ENCODE data around the gene HOXB6. TPM values are rescaled to one million over a fixed set of nuclear protein-coding genes. Genes with fewer than 3 reads are reported as not detected.

Gene HOXB6
- total RNA-seq, 2 experiments from 2014 or later = 0.58 to 1.1 TPM

- DNase-seq = no peak
- Mint-ChIP-seq H3K9me3 (ENCODE audit: low read depth) (no peaks in the 10 kb centered on the region), H3K27me3 (peaks cover 84% of the 10 kb centered on the region), H3K36me3 (peaks cover 2% of the 10 kb centered on the region), H3K27ac (no peak overlapping the region), H3K4me3 (peak overlapping the region; percentile 75), H3K4me1 (peaks cover 22% of the 10 kb centered on the region)
- ATAC-seq = no peak
- CTCF ChIA-PET = interaction anchor here (0.9 to 11.2 kb wide), 8 partner anchors 8 to 597 kb away, joined by 3 to 190 read pairs (median 4); partner anchors contain the start of gene HOXB5
Measured at GRCh38 chr17:48624118-48624517, 19.3 kb upstream of the HOXB6 start.

DNA sequence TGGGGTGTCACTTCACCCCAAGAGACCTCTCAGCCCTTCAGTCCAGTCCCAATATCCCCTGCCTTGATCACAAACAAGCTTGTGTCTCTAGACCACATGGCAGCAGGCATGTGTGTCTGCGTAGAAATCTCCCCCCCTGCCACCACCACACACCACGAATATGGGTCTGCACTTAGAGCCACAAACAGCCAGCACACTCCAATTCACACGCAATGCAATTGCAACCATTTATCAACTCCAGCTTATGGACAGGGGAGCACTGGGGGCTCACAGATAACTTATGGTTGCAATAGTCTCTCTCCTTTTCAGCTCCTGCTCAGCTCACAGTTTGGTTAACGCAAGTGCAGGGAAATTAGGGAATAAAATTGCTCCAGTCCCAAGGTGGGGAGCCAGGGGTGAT is 18.8 kb upstream of the HOXB6 start:
- Mint-ChIP-seq H3K36me3 (peaks cover 2% of the 10 kb centered on the region), H3K27me3 (peaks cover 84% of the 10 kb centered on the region), H3K27ac (no peak overlapping the region), H3K4me3 (no peak overlapping the region), H3K9me3 (ENCODE audit: low read depth) (no peaks in the 10 kb centered on the region), H3K4me1 (peaks cover 27% of the 10 kb centered on the region)
- CTCF ChIA-PET = interaction anchor here (0.9 to 11.2 kb wide), 8 partner anchors 8 to 597 kb away, joined by 3 to 190 read pairs (median 4); partner anchors contain the start of gene HOXB5
- DNase-seq (no peak), ATAC-seq (no peak)

GRCh38 chr17:48622857-48623256 is 18.1 kb upstream of the HOXB6 start:
- no peak overlapping the region for H3K4me3 Mint-ChIP-seq
- peaks cover 2% of the 10 kb centered on the region for H3K36me3 Mint-ChIP-seq

GRCh38 chr17:48621410-48622392 is 16.9 kb upstream of the HOXB6 start:
- ATAC-seq (no peak), DNase-seq (no peak)
- Mint-ChIP-seq H3K36me3 (peaks cover 2% of the 10 kb centered on the region), H3K9me3 (ENCODE audit: low read depth) (no peaks in the 10 kb centered on the region), H3K4me3 (no peak overlapping the region), H3K27me3 (peaks cover 84% of the 10 kb centered on the region), H3K4me1 (peaks cover 36% of the 10 kb centered on the region), H3K27ac (no peak overlapping the region)
- CTCF ChIA-PET = interaction anchor here (0.8 to 11.2 kb wide), 6 partner anchors 8 to 286 kb away, joined by 3 to 190 read pairs (median 4); partner anchors contain the start of genes ATP5MC1 and HOXB5

More at GRCh38 chr17:48622857-48623256, 18.1 kb upstream of the HOXB6 start:
- H3K4me1 Mint-ChIP-seq = peaks cover 33% of the 10 kb centered on the region
- no peak for ATAC-seq
- H3K27me3 Mint-ChIP-seq = peaks cover 84% of the 10 kb centered on the region
- no peak overlapping the region for H3K27ac Mint-ChIP-seq
- H3K9me3 Mint-ChIP-seq (ENCODE audit: low read depth) = no peaks in the 10 kb centered on the region
- CTCF ChIA-PET = interaction anchor here (0.7 to 11.2 kb wide), 6 partner anchors 15 to 596 kb away, joined by 3 to 190 read pairs (median 4); partner anchors contain the start of gene HOXB5
- DNase-seq = no peak

DNA sequence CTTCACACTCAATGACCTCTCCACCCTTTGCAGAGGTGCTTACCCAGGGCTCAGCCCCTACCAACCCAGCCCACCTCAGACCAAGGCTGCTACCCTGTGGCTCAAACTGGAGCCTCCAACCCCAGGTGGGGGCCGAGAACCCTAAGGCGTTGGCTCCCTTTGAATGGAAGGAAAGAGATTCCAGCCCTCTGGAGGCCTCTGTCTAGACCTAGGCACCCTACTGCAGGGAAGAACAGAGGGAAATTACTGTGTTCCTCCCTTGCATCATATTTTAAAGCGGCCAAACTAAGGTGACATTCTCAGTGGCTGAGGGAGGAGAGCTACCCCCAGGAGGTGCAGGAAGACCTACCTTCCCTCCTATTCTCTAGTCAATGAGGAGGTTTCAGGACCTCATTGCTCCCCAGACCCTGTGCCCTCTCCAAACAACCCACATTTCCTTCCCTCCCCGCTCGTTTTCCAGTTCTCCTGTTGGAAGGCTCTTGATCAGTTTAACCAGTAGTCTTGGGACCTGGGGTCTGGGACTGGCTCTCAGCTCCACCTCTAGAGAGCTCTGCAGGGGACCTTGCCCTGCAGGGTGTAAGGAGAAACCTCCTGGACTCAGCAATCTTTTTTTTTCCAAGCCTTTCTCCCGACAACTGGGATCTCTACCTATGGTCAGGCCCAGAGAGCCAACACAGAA is 15.8 kb upstream of the HOXB6 start:
- no peak for DNase-seq

DNA sequence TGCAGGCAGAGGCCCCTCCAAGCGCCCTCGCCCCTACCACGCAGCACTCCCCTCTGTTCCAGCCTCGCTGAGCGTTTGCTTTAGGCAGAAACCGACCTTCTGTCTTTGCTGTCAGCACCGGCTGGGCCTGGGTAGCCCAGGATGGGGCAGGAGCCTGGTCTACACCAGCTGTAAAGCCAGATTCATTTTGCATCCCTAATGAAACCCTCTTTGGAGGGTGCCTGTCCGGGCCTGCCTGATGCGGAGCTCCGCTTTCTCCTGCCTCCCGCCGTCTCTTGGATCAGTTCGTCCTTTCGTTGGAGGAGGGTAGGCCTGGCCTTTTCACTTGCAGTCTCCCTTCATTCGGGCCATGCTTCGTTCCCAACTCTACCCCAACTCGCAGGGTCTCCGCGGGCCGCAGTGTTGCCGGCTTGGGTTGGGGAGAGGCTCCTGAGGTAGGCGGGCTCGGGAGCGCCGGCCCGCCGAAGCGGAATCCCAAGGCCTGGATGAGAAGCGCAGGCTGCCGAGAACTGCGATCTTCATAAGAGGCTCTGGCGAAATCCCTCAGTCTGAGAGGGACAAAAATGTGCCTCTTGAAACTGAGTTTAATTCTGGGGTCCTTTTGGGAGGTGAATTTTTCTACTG is 15.2 kb upstream of the HOXB6 start:
- Mint-ChIP-seq H3K36me3 (peaks cover 2% of the 10 kb centered on the region), H3K4me3 (no peak overlapping the region)

More for the DNA sequence above, 15.8 kb upstream of the HOXB6 start:
- no peak for ATAC-seq
- CTCF ChIA-PET = interaction anchor here (0.8 to 11.2 kb wide), 6 partner anchors 17 to 290 kb away, joined by 3 to 190 read pairs (median 3); partner anchors contain the start of gene ATP5MC1
- Mint-ChIP-seq H3K27me3 (peaks cover 91% of the 10 kb centered on the region), H3K4me1 (peaks cover 32% of the 10 kb centered on the region), H3K36me3 (peaks cover 2% of the 10 kb centered on the region), H3K27ac (no peak overlapping the region), H3K9me3 (ENCODE audit: low read depth) (no peaks in the 10 kb centered on the region), H3K4me3 (no peak overlapping the region)

DNA sequence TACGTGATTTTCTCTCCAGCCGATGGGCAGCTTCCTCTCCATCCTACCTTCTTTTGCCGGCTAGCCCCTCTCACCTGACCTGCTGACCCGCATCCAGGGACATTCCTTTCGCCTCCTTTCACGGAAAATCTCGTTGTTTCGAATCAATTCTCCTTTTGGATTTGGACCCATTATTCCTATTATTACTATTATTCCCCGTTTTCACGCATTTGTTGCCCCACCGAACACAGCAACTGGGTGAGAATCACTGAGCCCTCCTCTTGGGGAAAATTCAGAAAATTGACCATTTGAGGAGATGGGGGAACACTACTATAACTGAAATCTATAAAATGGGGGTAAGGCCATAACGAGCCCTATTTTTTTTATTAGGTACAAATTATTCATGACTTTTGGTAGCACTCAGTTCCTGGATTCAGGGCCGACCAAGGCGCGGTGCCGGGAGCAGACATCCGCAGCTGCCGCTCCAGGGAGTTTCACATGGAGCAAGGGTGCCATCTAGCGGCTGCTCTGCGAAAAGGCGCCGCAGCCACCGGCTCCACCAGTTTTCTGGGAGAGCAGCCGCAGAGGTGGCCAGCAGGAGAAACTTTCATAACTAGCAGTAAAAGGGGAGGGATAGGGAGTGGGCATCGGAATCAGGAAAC is 13.6 kb upstream of the HOXB6 start:
- Mint-ChIP-seq H3K9me3 (ENCODE audit: low read depth) (no peaks in the 10 kb centered on the region), H3K27ac (peak overlapping the region; percentile 36), H3K36me3 (peaks cover 2% of the 10 kb centered on the region), H3K4me3 (peak overlapping the region; percentile 31), H3K4me1 (peaks cover 34% of the 10 kb centered on the region), H3K27me3 (peaks cover 96% of the 10 kb centered on the region)
- CTCF ChIA-PET = interaction anchor here (0.7 to 11.2 kb wide), 41 partner anchors 8 to 776 kb away, joined by 3 to 190 read pairs (median 4); partner anchors contain the start of genes COPZ2, HOXB13, HOXB9 and PRAC2
- DNase-seq (peak; percentile 86), ATAC-seq (peak; percentile 76)

More for the DNA sequence above, 15.2 kb upstream of the HOXB6 start:
- Mint-ChIP-seq H3K4me1 (peaks cover 32% of the 10 kb centered on the region), H3K27me3 (peaks cover 94% of the 10 kb centered on the region), H3K9me3 (ENCODE audit: low read depth) (no peaks in the 10 kb centered on the region), H3K27ac (no peak overlapping the region)
- ATAC-seq (no peak), DNase-seq (no peak)
- CTCF ChIA-PET = interaction anchor here (1.0 to 11.2 kb wide), 8 partner anchors 9 to 594 kb away, joined by 3 to 190 read pairs (median 11); no protein-coding TSS in a partner anchor

GRCh38 chr17:48617471-48618255 is 12.9 kb upstream of the HOXB6 start:
- no peaks in the 10 kb centered on the region for H3K9me3 Mint-ChIP-seq (ENCODE audit: low read depth)
- peaks cover 2% of the 10 kb centered on the region for H3K36me3 Mint-ChIP-seq
- DNase-seq = no peak
- CTCF ChIA-PET = interaction anchor here (0.7 to 11.2 kb wide), 32 partner anchors 9 to 775 kb away, joined by 3 to 190 read pairs (median 4); partner anchors contain the start of genes COPZ2, HOXB13, HOXB9 and PRAC2
- peaks cover 37% of the 10 kb centered on the region for H3K4me1 Mint-ChIP-seq
- H3K27ac Mint-ChIP-seq = no peak overlapping the region
- H3K4me3 Mint-ChIP-seq = no peak overlapping the region
- no peak for ATAC-seq
- H3K27me3 Mint-ChIP-seq = peaks cover 94% of the 10 kb centered on the region

- peak overlapping the region; percentile 6 for H3K27ac Mint-ChIP-seq
- peaks cover 43% of the 10 kb centered on the region for H3K4me1 Mint-ChIP-seq
- no peak for ATAC-seq
- H3K4me3 Mint-ChIP-seq = no peak overlapping the region
- no peaks in the 10 kb centered on the region for H3K9me3 Mint-ChIP-seq (ENCODE audit: low read depth)
- no peak for DNase-seq
- H3K27me3 Mint-ChIP-seq = peaks cover 91% of the 10 kb centered on the region
- H3K36me3 Mint-ChIP-seq = peaks cover 2% of the 10 kb centered on the region
- CTCF ChIA-PET = interaction anchor here (0.9 to 11.2 kb wide), 14 partner anchors 10 to 774 kb away, joined by 3 to 190 read pairs (median 4); partner anchors contain the start of genes HOXB9 and SNX11
Measured at GRCh38 chr17:48616717-48617470, 12.1 kb upstream of the HOXB6 start.

DNA sequence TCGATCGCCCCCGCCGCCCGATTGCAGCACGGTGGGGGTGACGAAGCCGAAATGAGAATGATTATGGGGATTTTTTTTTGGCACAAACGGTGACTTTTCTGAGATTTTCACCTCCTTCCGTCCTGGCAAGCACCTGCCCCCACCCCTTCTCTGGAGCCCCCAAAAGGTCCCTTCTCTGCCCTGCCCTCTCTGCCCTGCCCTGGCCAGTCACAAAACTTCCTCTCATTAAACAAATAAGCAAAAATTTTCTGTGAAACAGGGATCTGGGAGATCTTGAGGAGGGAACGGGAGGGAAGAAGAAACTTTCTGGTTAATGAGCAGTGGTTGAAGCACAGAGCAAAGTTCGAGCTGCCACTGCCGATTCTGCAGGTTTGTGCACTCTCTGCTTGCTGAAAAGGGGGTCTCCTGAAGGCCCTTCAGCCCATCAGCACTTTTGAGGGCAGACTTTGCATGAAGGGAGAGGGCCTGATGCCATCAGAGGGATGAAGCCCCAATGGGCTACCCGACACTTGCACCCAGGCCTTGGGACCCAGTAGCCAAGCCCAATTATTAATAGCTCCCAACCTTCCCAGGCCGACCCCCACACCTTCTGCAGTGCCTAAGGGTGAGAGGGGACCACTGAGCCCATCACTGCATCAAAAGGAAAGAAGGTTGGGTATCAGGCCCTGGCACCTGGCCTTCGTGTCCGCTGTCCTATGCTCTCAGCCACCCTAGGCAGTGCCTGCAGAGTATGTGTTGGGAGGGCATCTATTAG is 11.4 kb upstream of the HOXB6 start:
- Mint-ChIP-seq H3K4me3 (no peak overlapping the region), H3K27me3 (peaks cover 89% of the 10 kb centered on the region), H3K27ac (no peak overlapping the region), H3K36me3 (peaks cover 2% of the 10 kb centered on the region), H3K4me1 (peaks cover 49% of the 10 kb centered on the region), H3K9me3 (ENCODE audit: low read depth) (no peaks in the 10 kb centered on the region)
- DNase-seq (no peak), ATAC-seq (no peak)
- CTCF ChIA-PET = interaction anchor here (0.8 to 1.6 kb wide), 7 partner anchors 8 to 590 kb away, joined by 3 to 4 read pairs (median 3); no protein-coding TSS in a partner anchor

Data from activated CD8-positive, alpha-beta memory T cell treated with anti-CD3 and anti-CD28 coated beads, Interleukin-2, amount 10 ng/mL, durations not matched to agents 7 days and 5 days (primary cell).